ENCODE measurements around the gene SZT2.

The SZT2 gene

DNA sequence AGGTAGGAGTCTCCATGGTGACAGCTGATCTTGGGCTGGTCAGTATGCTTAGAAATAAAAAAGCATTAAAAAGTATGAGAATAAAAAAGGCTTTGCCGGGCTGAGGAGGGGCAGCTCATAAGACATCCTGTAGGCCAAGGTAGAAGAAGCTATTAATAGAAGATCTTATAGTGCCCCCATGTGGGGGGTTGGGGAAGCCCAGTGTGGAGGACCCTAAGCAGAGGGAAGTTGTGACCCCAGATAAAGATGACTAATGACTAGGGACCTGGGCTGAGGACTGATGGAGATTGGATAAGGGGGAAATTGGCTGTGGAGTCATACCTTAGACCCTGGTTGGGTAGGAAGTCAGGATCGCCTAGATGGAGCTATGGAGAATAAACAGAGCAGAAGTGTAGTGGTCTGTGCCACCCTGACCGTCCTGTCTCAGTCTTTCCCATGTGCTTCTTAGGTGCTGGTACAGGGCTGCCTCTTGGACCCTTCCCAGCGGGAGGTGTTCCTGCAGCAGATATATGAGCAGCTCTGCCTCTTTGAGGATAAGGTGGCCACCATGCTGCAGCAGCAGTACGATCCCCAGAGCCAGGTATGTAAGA, 25.0 kb downstream of the SZT2 start:
- no peak overlapping the region for H3K27ac ChIP-seq (ENCODE audit: poor library complexity, severe bottlenecking)
- DNase-seq (ENCODE audit: low spot score), result no peak
- H3K4me3 ChIP-seq (ENCODE audit: severe bottlenecking), result no peak overlapping the region
- no peaks in the 10 kb centered on the region for H3K4me1 ChIP-seq (ENCODE audit: insufficient read depth, poor library complexity, severe bottlenecking)
- ATAC-seq (ENCODE audit: low read depth), result peak; percentile 80
- H3K36me3 ChIP-seq (ENCODE audit: low read depth), result peaks cover 43% of the 10 kb centered on the region
- no peaks in the 10 kb centered on the region for H3K27me3 ChIP-seq (ENCODE audit: insufficient read depth, poor library complexity, severe bottlenecking)
- TF ChIP-seq, protein P1, sequence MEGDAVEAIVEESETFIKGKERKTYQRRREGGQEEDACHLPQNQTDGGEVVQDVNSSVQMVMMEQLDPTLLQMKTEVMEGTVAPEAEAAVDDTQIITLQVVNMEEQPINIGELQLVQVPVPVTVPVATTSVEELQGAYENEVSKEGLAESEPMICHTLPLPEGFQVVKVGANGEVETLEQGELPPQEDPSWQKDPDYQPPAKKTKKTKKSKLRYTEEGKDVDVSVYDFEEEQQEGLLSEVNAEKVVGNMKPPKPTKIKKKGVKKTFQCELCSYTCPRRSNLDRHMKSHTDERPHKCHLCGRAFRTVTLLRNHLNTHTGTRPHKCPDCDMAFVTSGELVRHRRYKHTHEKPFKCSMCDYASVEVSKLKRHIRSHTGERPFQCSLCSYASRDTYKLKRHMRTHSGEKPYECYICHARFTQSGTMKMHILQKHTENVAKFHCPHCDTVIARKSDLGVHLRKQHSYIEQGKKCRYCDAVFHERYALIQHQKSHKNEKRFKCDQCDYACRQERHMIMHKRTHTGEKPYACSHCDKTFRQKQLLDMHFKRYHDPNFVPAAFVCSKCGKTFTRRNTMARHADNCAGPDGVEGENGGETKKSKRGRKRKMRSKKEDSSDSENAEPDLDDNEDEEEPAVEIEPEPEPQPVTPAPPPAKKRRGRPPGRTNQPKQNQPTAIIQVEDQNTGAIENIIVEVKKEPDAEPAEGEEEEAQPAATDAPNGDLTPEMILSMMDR (IDR thresholded peaks at IDR 0.05; ENCODE audit: poor library complexity, severe bottlenecking), result peak; percentile 53
- no peaks in the 10 kb centered on the region for H3K9me3 ChIP-seq (ENCODE audit: severe bottlenecking)

DNA sequence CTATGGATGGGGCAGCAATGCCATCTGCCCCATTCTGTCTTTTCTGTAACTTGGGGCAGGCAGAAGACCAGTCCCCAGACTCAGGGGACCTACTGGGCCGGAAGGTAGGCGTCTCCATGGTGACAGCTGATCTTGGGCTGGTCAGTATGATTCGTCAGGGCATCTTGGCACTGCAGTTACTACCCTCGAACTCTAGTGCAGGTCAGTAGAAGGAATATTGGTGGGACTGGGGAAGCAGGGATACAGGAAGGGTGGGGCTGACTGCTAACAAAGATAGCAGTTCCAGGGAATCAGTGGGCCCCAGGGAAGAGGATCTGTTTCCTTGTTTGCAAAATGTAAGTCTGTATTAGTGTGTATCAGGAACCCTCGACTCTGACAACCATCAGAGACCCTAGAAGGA, 26.2 kb downstream of the SZT2 start:
- DNase-seq (ENCODE audit: low spot score), result no peak

DNA sequence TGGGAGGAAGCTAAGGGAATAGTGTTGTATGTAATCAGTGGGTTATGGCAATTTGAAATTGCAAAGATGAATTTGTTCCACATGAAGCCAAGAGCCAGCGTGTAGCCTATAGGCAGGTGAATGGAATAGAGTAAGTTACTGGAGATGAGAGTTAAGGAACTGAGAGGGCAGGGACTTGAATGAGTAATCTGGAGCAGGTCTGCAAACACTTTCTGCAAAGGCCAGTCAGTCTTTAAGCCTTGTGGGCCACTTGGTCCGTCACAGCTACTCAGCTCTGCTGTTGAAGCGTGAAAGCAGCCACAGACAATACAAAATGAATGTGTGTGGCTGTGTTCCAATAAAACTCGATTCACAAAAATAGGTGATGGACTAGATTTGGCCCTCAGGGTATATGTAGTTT, 29.2 kb downstream of the SZT2 start:
- ATAC-seq (ENCODE audit: low read depth) (no peak), DNase-seq (ENCODE audit: low spot score) (no peak)
- Histone ChIP-seq H3K27me3 (ENCODE audit: insufficient read depth, poor library complexity, severe bottlenecking) (no peaks in the 10 kb centered on the region), H3K36me3 (ENCODE audit: low read depth) (peaks cover 71% of the 10 kb centered on the region), H3K4me3 (ENCODE audit: severe bottlenecking) (no peak overlapping the region), H3K4me1 (ENCODE audit: insufficient read depth, poor library complexity, severe bottlenecking) (peaks cover 5% of the 10 kb centered on the region), H3K9me3 (ENCODE audit: severe bottlenecking) (no peaks in the 10 kb centered on the region), H3K27ac (ENCODE audit: poor library complexity, severe bottlenecking) (no peak overlapping the region)
- TF ChIP-seq, protein P1 (IDR thresholded peaks at IDR 0.05; ENCODE audit: poor library complexity, severe bottlenecking), result no peak

More for the DNA sequence above, 26.2 kb downstream of the SZT2 start:
- Histone ChIP-seq H3K4me3 (ENCODE audit: severe bottlenecking) (no peak overlapping the region), H3K9me3 (ENCODE audit: severe bottlenecking) (no peaks in the 10 kb centered on the region), H3K4me1 (ENCODE audit: insufficient read depth, poor library complexity, severe bottlenecking) (no peaks in the 10 kb centered on the region), H3K27me3 (ENCODE audit: insufficient read depth, poor library complexity, severe bottlenecking) (no peaks in the 10 kb centered on the region), H3K27ac (ENCODE audit: poor library complexity, severe bottlenecking) (no peak overlapping the region), H3K36me3 (ENCODE audit: low read depth) (peaks cover 51% of the 10 kb centered on the region)
- no peak for ATAC-seq (ENCODE audit: low read depth)
- TF ChIP-seq, protein P1 (IDR thresholded peaks at IDR 0.05; ENCODE audit: poor library complexity, severe bottlenecking), result no peak

DNA sequence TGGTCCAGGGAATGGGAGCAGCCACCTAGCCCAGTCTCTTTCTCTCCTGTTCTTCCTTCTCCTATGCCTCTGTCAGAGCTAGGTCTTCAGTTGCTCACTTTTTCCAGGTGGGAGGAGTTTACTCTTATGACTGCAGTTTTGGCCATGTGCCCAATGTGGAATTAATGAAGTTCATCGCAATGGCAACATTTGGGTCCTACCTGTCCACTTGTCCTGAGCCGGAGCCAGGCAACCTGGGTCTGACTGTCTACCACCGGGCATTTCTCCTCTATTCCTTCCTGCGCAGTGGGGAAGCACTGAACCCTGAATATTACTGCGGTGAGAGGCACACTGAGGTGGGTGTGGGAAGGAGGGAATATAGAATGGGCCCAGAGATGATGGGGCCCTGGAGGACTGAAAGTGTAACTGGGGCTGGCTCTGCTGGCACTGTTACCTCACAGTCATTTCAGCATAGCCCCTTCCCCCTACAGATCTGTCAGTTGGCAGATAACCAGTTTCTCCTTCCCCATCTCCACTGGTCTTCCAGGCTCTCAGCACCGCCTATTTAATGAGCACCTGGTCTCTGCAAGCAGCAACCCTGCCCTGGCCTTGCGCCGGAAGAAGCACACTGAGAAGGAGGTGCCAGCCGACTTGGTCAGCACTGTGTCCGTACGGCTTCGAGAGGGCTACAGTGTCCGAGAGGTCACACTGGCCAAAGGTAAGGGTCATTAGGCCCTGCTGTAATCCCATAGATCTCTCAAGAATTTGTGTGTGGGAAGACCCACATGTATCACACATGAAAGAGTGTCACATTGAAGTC, 30.1 kb downstream of the SZT2 start:
- Histone ChIP-seq H3K27me3 (ENCODE audit: insufficient read depth, poor library complexity, severe bottlenecking) (no peaks in the 10 kb centered on the region), H3K4me3 (ENCODE audit: severe bottlenecking) (no peak overlapping the region), H3K9me3 (ENCODE audit: severe bottlenecking) (no peaks in the 10 kb centered on the region), H3K36me3 (ENCODE audit: low read depth) (peaks cover 79% of the 10 kb centered on the region), H3K27ac (ENCODE audit: poor library complexity, severe bottlenecking) (no peak overlapping the region), H3K4me1 (ENCODE audit: insufficient read depth, poor library complexity, severe bottlenecking) (peaks cover 5% of the 10 kb centered on the region)
- ATAC-seq (ENCODE audit: low read depth) (no peak), DNase-seq (ENCODE audit: low spot score) (no peak)
- TF ChIP-seq, protein P1 (IDR thresholded peaks at IDR 0.05; ENCODE audit: poor library complexity, severe bottlenecking), result no peak

DNA sequence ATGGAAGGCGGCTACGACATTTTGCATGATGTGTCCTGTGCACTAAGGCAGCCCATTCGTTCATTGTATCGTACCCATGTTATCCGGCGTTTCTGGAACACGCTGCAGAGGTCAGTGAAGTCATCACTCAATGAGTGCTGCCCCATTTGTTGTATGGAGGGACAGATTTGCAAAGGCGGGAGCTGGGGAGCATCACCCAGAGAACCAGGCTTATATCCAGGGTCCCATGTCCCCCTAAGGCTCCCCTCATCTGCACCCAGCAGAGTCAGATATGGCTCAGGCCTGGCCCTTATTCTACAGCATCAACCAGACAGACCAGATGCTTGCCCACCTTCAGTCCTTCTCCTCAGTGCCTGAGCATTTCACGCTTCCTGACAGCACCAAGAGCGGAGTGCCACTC, 31.2 kb downstream of the SZT2 start:
- Histone ChIP-seq H3K4me1 (ENCODE audit: insufficient read depth, poor library complexity, severe bottlenecking) (peaks cover 5% of the 10 kb centered on the region), H3K36me3 (ENCODE audit: low read depth) (peaks cover 88% of the 10 kb centered on the region), H3K9me3 (ENCODE audit: severe bottlenecking) (no peaks in the 10 kb centered on the region), H3K27ac (ENCODE audit: poor library complexity, severe bottlenecking) (no peak overlapping the region), H3K4me3 (ENCODE audit: severe bottlenecking) (no peak overlapping the region), H3K27me3 (ENCODE audit: insufficient read depth, poor library complexity, severe bottlenecking) (no peaks in the 10 kb centered on the region)
- DNase-seq (ENCODE audit: low spot score) (no peak), ATAC-seq (ENCODE audit: low read depth) (no peak)
- TF ChIP-seq, protein P1 (IDR thresholded peaks at IDR 0.05; ENCODE audit: poor library complexity, severe bottlenecking), result no peak
